SU-DHL-6 (cell line): Measurements from ENCODE around the gene LRRC3.

Source experiments
- H2AFZ ChIP-seq: fragments of 200-600 bp; sonication (generic); 2 replicates; pipeline ENCODE4 v1.6.1; 2014; ENCODE audit warnings: low read depth, mild to moderate bottlenecking, moderate library complexity, mixed read lengths, antibody characterized with exemption, low read length; ENCODE audit not compliant: severe bottlenecking
- H3F3A ChIP-seq: fragments of 200-600 bp; shearing (Covaris generic); 2 replicates; pipeline ENCODE4 v1.6.0; 2016; ENCODE audit warnings: antibody characterized with exemption, mild to moderate bottlenecking; ENCODE audit not compliant: insufficient read depth
- H3K27ac ChIP-seq: fragments of 200-600 bp; sonication (generic); 2 replicates; pipeline ENCODE4 v1.5.1; 2016; ENCODE audit warnings: low read depth, mild to moderate bottlenecking, low read length, moderate library complexity, mixed read lengths
- H3K27me3 ChIP-seq: fragments of 200-600 bp; sonication (generic), shearing (Covaris generic); 2 replicates; pipeline ENCODE4 v1.6.0; 2014; ENCODE audit warnings: mild to moderate bottlenecking, low read length
- H3K36me3 ChIP-seq: fragments of 200-600 bp; sonication (generic); 2 replicates; pipeline ENCODE4 v1.6.1; 2014; ENCODE audit warnings: mild to moderate bottlenecking, low read length, mixed read lengths
- H3K4me2 ChIP-seq: fragments of 300-600, 200-600 bp; shearing (Covaris generic), sonication (generic); 2 replicates; pipeline ENCODE4 v1.6.0; 2014; ENCODE audit warnings: low read length, low read depth, mild to moderate bottlenecking; ENCODE audit not compliant: poor library complexity, severe bottlenecking
- H3K4me3 ChIP-seq: fragments of 200-600 bp; sonication (generic); 2 replicates; pipeline ENCODE4 v1.5.1; 2014; ENCODE audit warnings: antibody characterized with exemption, low read length, mild to moderate bottlenecking, mixed read lengths; ENCODE audit not compliant: insufficient read depth, poor library complexity, severe bottlenecking
- H3K79me2 ChIP-seq: fragments of 200-600 bp; sonication (generic); 2 replicates; pipeline ENCODE4 v1.6.1; 2014; ENCODE audit warnings: mild to moderate bottlenecking, low read length, moderate library complexity; ENCODE audit not compliant: insufficient read depth
- H3K9ac ChIP-seq: fragments of 200-600 bp; sonication (generic); 2 replicates; pipeline ENCODE4 v1.7.0; 2014; ENCODE audit warnings: mild to moderate bottlenecking, low read length
- H3K9me2 ChIP-seq: fragments of 200-600 bp; sonication (generic); replicated peaks from 2 replicates; pipeline ENCODE4 v1.6.1; 2014; ENCODE audit warnings: low read length; ENCODE audit not compliant: insufficient read depth
- H3K9me3 ChIP-seq: fragments of 200-600 bp; sonication (generic); 2 replicates; pipeline ENCODE4 v1.6.1; 2014; ENCODE audit warnings: low read length, mixed read lengths; ENCODE audit not compliant: insufficient read depth
- H4K20me1 ChIP-seq: fragments of 200-600 bp; sonication (generic); 2 replicates; pipeline ENCODE4 v1.6.1; 2014; ENCODE audit warnings: low read depth, mild to moderate bottlenecking, antibody characterized with exemption, low read length, moderate library complexity, mixed read lengths
- CTCF ChIP-seq: fragments of 200-600 bp; sonication (generic); IDR thresholded peaks from one replicate; pipeline ENCODE4 v1.5.1; 2017; ENCODE audit warnings: antibody characterized with exemption, mild to moderate bottlenecking, low read length, moderate library complexity; ENCODE audit not compliant: insufficient read depth, poor library complexity, severe bottlenecking
- EZH2phosphoT487 ChIP-seq: fragments of 200-600 bp; sonication (generic), shearing (Covaris generic); conservative IDR thresholded peaks from 2 replicates; pipeline ENCODE4 v1.6.1; 2018; ENCODE audit warnings: mild to moderate bottlenecking, antibody characterized with exemption, low read length, moderate library complexity, mixed read lengths

LRRC3 gene

GRCh38 chr21:44477712-44478111 lies 22.4 kb downstream of the LRRC3 start:
- Histone ChIP-seq H3F3A (no peaks in the 10 kb centered on the region), H3K9me2 (no peaks in the 10 kb centered on the region), H3K79me2 (no peaks in the 10 kb centered on the region), H4K20me1 (no peaks in the 10 kb centered on the region), H3K9me3 (no peaks in the 10 kb centered on the region), H3K27me3 (no peaks in the 10 kb centered on the region), H3K36me3 (no peaks in the 10 kb centered on the region), H2AFZ (no peak overlapping the region), H3K4me2 (no peak overlapping the region), H3K9ac (no peak overlapping the region), H3K4me3 (no peak overlapping the region), H3K27ac (no peak overlapping the region)
- TF ChIP-seq CTCF, result no peak
- no peak for TF ChIP-seq EZH2phosphoT487

- Histone ChIP-seq H3K79me2 (no peaks in the 10 kb centered on the region), H4K20me1 (no peaks in the 10 kb centered on the region), H3K27me3 (no peaks in the 10 kb centered on the region), H3F3A (no peaks in the 10 kb centered on the region), H3K9ac (no peak overlapping the region), H3K4me2 (no peak overlapping the region), H3K36me3 (no peaks in the 10 kb centered on the region), H3K27ac (no peak overlapping the region), H3K9me2 (no peaks in the 10 kb centered on the region), H2AFZ (no peak overlapping the region), H3K9me3 (no peaks in the 10 kb centered on the region), H3K4me3 (no peak overlapping the region)
- TF ChIP-seq EZH2phosphoT487 (no peak), CTCF (no peak)
These were observed 23.0 kb downstream of the LRRC3 start for GRCh38 chr21:44478124-44478800.

DNA sequence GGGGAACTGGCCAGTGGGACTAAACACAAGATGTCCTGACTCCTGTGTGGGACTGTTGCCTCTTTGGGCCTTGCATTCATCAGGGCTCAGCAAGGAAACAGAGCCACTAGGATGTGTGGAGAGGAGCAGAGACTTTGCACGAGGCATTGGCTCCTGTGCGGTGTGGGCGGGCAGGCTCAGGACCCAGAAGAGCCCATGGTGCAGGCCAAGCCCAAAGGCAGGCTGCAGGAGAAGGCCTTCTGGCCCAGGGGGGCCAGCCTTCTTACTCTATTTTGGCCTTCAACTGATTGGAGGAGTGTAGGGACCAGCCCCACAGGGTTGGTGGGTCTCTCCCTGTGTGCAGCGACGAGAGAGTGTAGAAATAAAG lies 23.5 kb downstream of the LRRC3 start:
- TF ChIP-seq CTCF (no peak), EZH2phosphoT487 (no peak)
- Histone ChIP-seq H3F3A (no peaks in the 10 kb centered on the region), H3K9me3 (no peaks in the 10 kb centered on the region), H3K9me2 (no peaks in the 10 kb centered on the region), H3K4me2 (no peak overlapping the region), H4K20me1 (no peaks in the 10 kb centered on the region), H3K9ac (no peak overlapping the region), H3K79me2 (no peaks in the 10 kb centered on the region), H3K4me3 (no peak overlapping the region), H3K27ac (no peak overlapping the region), H2AFZ (no peak overlapping the region), H3K36me3 (no peaks in the 10 kb centered on the region), H3K27me3 (no peaks in the 10 kb centered on the region)
